Amygdala (tissue), 56 donors: Measurements from ENCODE around the gene ULK1.
"Not testable (repeated sequence)": the region's sequence is repeated elsewhere in the genome, so short reads cannot be mapped to it uniquely, and the experiment has no call there.

ENCODE experiments used
- DNase-seq, 56 donors: peaks; one replicate each; lab custom pipeline; 2025; lab: John Stamatoyannopoulos, UW

The ULK1 gene

DNA sequence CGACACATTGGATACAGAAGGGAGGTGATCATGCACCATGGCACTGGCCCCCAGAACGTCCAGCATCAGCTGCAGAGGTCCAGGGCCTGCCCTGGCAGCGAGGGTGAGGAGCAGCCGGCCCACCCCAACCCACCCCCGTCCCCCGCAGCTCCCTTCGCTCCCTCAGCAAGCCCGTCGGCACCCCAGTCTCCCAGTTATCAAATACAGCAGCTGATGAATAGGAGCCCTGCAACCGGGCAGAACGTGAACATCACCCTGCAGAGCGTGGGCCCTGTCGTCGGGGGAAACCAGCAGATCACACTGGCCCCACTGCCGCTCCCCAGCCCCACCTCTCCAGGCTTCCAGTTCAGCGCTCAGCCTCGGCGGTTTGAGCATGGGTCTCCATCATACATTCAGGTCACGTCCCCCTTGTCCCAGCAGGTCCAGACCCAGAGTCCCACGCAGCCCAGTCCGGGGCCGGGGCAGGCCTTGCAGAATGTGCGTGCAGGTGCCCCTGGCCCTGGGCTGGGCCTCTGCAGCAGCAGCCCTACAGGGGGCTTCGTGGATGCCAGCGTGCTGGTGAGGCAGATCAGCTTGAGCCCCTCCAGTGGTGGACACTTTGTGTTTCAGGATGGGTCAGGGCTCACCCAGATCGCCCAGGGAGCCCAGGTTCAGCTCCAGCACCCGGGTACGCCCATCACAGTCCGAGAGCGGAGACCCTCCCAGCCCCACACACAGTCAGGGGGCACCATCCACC, 66.3 kb downstream of the ULK1 start:
- not testable (repeated sequence) for DNase-seq

- DNase-seq, result not testable (repeated sequence)
Observed at GRCh38 chr12:131961328-131961727, 66.9 kb downstream of the ULK1 start.

GRCh38 chr12:131962069-131962468, 67.6 kb downstream of the ULK1 start:
- DNase-seq, result no peak

GRCh38 chr12:131963381-131963780, 69.0 kb downstream of the ULK1 start:
- DNase-seq, result no peak

GRCh38 chr12:131965073-131965472, 70.7 kb downstream of the ULK1 start:
- DNase-seq, result no peak

GRCh38 chr12:131971226-131971625, 76.8 kb downstream of the ULK1 start:
- no peak for DNase-seq
